OCI-M1 (cell line): ENCODE data around the gene RGS12.

ENCODE experiments used
- DNase-seq: peaks from one replicate; lab custom pipeline; 2025; lab: John Stamatoyannopoulos, UW

Gene RGS12

DNA sequence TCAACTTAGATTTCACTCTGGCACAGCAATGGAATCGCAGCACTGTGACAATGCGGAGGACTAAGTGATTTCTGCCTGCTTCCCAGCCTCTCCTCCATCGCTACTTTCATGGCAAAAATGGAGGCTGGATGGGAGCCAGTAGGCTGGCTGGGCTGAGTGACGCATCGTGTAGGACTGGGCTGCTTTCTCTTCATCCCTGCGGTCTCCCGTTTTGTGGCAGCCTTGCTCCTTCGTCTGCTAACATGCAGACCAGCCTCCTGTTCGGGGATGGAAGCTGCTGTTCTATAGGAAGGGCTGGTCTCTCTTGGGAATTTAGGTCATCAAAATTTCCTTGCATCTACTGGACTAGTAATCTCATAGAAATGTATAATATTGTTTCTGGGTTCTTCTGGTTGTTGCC is 15.8 kb upstream of the RGS12 start:
- DNase-seq: no peak

DNA sequence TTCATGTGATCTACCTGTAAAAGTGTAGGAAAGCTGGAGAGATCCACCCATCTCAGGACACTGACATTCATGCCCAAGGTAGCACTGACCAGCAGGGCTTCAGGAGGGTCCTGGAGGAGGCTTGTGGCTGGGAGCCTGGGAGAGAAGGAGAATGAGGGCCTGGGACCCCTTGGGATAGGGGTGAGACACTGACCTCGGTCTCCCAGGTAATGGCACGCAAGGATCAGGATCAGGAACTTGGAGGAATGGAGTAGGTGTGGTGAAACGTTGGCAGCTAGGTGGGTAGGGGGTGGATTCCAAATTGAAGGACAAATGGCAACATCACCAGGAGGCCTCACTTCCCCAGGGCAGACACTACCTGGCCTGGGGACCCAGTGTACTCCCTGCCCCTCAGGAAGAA is 12.4 kb upstream of the RGS12 start:
- DNase-seq: no peak

DNA sequence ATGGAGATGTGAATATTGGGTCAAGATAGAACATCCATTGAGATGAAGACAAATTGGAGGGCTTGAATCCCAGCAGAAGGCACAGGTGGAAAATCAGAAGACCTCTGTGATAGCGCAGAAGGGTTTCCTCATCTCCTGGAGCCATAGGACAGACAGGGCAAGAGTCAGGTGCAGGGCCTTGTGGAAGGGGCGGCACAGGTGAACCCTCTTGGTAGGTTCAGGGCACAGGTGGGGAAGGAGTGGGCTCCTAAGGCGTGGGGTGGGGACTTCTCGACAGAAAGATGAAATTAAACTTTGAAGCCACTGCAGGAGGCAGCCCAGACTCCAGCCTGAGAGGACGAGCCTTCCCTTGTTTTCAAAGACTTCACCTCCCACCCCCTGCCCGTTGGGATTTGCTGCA is 9.3 kb upstream of the RGS12 start:
- DNase-seq: no peak

DNA sequence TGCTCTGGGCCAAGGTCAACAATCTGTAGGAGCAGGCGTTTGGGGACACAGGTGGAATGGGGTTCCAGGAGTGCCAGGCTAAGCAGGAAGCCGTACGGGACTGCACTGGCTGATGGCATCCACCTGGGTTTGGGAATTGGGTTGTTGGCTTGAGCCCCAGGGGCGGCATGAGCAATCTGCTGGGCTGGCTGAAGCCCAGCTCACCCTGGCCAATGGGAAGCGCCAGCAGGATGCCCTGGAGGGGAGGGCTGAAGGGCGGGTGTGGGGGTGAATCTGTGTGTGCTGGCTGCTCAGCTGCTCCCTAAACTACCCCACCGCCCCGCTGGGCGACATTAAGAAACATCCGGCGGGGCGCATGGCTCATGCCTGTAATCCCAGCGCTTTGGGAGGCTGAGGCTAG is 8.9 kb upstream of the RGS12 start:
- DNase-seq: no peak

DNA sequence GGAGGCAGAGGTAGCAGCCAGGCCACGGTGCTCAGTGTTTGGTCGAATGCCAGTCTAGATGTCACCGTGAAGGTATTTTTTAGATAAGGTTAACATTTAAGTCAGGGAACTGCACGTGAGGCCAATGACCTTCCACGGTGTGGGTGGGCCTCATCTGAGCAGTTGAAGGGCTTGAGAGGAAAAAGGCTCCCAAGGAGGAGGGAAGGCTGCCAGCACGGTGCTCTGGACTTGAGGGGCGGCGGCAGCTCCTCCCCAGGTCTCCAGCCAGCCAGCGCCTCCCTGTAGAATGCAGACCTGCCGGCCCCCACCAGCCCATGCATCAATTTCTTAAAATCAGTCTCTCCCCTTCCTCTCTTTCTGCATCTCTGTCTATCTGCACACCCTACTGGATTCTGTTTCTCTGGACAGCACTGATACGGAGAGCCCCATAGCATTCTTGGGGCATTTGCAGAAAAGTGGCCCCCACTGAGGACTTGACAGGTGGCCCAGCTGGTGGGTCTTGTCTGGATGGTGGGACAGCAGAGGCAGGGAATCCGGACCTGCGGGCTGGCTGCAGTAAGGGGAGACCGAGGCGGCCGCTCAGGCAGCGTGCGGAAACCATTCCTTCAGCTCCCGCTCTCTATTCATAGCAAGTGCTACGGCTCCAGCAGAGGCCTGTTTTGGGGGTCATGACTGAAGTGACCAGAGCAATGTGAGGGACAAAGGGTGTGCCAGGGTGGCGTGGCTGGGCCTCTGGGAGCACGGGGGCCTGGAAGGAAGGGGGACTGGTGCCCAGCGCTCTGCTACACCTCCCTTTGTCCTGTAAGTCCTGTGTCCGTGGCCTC is 7.9 kb upstream of the RGS12 start:
- DNase-seq: no peak

DNA sequence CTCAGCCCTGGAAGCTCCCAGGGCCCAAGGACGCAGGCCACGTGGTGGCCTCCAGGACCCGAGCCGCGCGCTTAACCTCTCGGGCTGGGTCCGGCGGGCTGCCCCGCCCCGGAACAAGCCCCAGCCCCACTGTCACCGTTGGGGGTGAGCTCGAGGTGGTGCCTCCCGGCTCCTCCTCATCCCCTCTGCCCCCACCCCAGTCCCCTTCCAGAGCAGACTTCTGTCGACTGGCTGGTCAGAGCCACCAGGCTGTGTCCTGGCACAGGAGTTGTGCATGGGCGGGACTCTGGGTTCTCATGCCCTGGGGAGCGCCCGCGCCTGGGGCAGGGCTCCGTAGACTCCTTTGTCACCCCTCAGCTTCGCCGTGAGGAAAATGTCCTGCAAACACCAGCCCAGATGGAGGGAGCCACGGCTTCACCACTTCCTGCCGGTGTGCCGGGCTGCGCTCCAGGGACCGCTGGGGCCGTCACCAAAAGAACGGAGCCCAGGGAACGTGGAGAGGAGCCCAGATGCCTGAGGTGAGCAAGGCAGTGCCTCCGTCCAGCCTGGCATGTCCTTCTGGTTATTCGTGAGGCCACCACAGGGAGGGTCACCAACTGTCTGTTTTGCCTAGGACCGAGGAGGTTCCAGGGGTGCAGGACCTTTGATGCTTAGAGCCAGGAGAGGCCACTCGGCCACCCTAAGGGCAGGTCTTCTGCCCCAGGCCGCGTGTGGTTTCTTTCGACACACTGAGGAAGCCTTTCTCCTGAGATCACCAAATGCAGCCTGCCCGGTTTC is 7.1 kb upstream of the RGS12 start:
- DNase-seq: no peak

DNA sequence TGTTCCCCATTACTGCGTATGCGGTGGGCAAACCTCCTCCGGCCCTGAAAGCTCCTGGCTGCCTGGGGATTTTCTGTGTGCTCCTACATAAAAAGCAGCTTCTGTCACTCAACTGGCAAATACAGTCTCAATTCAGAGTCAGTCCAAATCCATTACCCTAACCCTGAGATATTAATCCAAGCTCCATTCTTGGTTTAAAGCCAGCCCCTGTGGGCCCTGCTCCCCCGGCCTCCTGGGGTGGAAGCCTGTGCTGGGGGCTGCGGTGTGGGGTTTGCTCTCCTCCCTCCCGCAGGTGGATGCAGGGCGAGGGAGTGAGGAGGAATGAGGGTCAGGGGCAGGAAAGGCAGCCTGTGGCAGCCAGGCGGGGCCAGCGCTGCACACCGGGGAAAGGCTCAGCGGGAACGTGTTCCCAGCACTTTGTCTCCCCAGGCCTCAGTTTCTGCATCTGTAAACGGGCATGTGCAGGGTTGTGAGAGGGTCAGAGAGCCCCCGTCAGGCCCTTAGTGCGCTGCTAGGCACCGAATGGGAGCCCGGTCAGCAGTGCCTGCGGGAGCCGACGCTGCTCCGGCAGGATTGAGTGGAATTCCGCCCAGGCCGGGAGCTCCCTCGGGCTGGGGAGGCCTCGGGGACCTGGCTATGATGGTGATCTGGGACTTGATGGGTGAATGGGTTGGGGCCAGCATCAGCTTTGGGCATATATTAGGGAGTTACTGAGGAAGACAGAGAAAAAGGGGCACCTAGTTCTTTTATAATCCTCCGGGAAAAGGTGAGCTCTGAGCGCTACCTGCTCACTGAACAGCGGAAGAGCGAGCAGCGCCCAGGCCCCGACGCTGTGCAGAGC is 6.3 kb upstream of the RGS12 start:
- DNase-seq: no peak

DNA sequence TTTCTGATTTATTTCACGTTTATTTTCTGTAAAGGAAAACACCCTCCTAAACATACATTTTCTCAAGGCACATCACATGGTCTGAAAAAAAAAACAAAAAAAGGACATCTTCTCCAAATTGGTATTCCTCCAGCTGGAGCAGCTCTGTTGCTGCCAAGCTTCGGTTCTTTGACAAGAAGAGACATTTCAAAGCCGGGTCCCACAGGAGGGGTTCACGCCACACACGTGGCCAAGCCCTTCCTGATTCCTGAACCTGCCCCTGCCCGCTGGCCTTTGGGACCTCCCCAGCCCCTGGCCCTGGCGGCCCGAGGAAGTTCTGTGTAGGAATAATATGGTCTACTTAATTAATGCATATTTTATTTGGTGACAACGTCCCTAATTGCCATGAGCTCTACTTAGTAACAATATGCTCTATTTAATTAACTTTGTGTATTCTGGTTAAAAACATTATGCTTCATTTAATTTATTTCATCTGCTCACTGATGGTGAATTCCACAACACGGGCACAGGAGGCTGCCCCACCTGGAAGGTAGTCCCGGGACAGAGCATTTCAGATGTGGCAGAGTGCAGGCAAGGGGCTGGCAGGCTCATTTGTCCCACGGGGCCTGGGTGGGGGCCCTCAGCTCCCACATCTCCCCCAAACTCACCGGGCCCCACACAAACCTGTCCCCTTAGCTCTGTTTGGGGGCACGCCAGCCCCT is 5.4 kb upstream of the RGS12 start:
- no peak for DNase-seq

DNA sequence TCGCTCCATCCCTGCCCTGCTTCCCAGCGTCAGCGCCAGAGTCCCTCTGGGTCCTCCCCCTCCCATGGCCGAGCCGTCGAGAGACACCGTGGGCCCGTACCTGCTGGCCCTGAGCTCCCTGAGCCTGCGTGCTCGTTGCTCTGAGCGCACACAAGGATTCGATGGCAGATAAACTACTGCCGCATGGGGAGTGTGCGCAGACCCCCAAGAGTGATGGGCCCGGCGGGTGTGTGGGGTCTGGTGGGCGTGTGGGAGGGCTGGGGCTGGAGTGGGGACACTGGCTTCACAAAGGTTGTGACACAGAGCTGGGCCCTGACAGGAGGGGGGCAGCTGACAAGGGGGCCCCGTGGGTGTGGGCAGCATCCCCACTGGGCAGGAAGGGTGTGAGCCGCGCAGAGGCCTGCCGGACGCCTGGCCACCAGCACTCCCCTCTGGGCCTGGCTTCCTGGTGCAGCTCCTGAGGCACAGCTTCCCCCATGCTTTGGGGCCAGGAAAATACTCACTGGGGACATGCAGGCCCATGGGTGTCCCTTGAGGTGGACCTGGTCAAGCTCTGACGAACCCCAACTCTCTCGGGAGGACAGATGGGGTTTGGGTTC is 4.8 kb upstream of the RGS12 start:
- DNase-seq: no peak

DNA sequence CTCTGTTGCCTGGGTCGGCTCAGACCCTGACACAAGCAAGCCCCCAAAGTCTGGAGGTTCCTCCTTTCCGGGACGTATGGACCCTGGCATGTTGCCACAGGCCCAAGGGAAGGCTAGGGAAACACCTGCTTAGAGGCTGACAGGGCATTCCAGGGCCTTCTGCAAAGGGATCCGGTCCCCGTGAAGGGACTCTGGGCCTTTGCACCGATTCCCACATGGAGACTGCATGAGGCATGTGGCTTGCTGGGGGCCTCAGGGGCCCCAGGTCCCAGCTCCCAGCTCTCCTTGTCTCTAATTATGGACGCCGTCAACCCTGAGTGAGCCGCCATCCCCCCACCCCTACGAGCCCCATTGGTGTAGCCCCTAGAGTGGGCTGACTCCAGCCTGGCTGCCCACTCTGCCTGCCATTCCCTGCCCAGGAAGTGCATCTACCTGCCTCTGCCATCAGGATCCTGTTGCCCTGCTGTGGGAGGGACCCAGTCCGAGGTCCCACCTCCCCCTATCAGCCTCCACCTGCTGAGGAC is 4.2 kb upstream of the RGS12 start:
- DNase-seq: no peak

DNA sequence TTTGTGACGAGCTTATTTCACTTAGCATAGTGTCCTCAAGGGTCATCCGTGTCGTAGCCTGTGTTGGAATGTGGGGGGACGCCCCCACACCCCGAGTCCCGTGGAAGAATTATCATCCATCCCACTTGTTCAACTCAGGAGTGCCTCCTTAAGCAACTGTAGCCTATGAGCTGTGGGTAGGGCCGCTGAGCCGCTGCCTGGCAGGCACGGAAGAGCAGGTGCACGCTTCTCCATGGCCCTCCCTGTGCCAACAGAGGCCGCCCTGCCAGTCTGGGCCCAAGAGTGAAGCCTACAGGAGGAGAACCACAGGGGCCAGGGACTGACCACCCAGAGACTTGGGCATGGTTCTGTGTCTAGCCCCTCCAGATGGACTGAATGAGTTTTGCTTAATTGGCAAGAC is 2.3 kb upstream of the RGS12 start:
- no peak for DNase-seq

DNA sequence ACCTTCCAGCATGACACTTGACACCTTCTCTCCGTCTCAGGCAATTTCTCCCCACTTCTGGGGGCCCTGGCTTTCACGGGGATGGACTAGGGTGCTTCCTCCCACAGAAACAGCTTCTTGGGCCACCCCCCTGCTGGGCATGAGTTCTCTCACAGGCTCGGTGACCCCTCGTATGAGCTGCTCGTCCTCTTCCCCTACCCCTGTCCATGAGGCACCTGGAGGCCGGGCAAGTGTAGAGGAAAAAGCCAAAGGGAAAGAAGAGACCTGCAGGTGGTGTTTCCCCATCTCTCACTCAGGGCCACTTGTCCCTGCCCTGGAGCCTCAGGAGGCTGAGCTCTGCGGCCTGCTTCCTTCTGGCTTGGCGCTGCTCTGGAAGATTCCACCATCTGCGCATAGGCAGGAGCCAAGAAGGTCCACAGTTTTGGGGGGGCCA is 1.9 kb upstream of the RGS12 start:
- DNase-seq: no peak

DNA sequence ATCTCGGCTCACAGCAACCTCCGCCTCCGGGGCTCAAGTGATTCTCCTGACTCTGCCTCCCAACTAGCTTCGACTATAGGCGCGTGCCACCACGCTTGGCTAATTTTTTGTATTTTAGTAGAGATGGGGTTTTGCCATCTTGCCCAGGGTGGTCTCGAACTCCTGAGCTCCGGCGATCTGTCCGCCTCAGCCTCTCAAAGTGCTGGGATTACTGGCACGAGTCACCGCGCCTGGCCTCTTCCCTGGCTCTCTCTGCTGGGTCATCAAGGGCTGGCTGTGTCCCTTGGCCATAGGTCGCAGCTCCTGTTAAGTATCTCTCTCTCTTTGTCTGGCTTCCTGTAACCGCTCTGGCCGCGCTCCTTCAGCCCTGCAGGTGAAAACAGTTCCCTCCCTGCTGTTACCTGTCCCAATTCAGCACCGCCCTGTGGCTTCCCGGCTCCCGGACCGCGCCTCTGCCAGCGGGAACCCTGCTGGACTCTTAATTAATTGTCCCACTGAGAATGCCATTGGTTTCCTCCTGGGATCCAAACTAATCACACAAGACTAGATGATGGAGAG is 1.3 kb upstream of the RGS12 start:
- DNase-seq: no peak

DNA sequence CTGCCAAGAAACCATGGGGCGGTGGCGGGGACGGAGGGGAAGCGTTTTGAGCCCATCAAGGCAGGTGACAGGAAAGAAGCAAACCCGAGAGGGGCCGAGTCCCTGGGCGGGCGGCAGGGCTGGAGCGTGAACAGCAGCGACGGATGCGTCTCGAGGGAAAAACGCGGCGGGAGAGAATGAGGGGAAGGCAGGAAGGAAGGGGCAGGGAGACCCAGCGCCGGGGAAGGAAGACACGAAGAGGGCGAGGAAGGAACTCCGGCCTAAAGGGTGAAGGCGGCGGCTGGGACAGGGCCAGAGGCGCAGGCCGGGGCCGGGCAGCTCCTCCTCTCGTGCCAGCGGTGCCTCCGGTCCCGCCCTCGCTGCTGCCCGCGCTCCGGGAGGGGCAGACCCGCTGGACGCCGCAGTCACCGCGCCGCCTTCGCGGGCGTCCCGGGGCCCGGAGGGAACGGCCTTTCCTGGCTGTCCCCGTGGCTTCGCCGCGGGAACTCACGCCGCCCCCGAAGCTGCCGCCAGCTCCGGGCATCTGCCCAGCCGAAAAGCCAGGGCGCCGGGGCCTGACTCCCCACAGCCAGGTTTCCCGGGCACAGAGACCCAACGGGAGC is 751 bp upstream of the RGS12 start:
- no peak for DNase-seq

DNA sequence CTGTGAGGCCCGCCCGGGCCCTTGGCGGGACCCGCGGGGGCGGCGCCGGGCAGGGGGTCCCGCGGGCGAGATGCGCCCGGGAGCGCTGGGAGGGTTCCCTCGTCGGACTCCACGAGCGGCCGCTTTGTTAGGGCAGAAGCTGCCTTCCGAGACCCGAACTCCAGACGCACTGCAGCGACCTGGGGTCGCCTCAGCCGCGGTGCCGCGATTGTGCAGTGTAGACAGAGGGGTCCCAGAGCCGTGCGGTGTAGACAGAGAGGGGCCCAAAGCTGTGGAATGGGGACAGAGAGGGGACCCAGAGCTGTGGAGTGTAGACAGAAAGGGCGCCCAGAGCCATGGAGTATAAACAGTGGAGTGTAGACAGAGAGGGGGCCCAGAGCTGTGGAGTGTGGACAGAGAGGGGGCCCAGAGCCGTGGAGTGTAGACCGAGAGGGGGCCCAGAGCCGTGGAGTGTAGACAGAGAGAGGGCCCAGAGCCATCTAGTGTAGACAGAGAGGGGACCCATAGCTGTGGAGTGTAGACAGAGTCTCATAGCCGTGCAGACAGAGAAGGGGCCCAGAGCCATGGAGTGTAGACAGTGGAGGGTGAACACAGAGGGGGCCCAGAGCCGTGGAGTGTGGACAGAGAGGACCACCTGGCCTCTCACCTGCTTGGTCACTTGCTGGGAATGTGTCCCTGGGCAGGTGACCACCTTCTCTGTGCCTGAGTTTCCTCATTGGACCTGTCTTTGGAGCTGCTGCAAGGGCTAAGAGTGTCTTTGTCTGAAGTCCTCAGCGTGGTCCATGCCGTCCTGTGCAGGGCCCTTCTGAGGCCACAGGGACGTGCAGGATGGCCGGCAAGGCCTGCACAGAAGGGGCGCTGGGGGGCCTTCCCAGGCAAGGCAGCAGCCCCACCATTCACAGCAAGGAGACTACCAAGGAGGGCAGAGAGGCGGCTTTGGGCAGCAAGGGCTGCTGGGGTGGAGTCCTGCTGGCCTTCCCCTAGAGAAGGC is 875 bp downstream of the RGS12 start:
- DNase-seq: no peak

DNA sequence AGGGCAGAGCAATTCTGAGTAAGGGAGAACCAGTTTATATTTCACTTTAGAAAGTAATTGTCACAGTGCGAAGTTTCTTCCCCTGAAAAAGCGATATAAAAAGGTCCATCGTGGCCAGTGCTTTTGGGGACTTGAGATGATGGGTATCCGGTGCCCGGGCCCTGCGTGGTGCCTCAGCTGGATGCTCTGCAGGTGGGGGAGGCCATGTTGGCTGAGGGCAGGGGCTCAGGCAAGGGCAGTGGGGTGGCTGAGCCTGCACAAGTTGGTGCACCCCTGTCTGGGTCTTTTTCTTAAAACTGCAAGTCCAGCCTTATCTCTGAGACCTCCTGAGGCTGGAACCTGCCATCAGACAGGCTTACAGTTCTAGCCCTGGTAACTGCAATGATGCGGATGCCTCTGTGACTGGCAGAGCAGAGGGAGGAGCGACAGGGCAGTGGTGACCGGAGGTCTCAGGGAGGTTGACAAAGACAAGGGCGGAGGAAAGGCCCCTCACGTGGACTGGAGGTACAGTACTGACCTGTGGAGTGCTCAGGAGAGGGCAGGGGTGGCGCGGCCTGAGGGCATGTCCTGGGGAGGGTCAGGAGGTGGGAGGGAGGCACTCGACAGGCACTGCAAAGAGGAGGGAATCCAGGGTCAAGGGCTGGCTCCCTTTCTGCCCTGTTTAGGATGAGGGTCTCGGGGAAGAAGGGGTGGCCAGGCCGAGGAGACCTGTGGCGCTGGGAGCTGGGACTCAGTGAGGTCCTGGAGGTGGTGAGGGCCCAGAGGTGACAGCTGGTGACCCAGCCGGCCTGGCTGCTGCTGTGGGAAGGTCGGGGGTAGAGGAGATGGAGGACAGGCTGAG is 1.8 kb downstream of the RGS12 start:
- DNase-seq: no peak

DNA sequence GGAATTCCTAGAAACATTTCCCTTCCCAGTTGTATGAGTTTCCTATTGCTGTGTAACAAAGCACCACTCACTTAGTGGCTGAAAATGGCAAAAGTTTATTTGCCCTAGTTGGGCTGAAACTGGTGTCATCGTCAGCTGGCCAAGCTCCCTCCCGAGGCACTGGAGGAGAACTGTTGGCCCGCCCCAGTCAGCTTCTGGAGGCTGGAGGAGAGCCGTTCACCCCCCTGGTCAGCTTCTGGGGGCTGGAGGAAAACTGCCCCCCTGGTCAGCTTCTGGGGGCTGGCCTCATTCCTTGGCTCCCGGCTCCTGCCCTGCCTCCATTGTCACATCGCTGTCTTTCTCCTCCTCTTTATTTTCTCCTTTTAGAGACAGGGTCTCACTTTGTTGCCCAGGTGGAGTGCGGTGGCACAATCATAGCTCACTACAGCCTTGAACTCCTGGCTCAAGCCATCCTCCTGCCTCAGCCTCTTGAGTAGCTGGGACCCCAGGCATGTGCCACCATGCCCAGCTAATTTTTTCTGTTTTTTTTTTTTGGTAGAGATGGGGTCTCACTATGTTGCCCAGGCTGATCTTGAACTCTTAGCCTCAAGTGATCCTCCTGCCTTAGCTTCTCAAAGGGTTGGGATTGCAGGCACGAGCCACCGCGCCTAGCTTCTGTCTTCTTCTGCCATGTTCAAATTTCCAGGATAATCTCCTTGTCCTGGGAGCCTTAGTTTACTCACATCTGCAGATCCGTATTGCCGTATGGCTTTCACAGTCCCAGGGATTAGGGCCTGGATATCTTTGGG is 3.2 kb downstream of the RGS12 start:
- no peak for DNase-seq

DNA sequence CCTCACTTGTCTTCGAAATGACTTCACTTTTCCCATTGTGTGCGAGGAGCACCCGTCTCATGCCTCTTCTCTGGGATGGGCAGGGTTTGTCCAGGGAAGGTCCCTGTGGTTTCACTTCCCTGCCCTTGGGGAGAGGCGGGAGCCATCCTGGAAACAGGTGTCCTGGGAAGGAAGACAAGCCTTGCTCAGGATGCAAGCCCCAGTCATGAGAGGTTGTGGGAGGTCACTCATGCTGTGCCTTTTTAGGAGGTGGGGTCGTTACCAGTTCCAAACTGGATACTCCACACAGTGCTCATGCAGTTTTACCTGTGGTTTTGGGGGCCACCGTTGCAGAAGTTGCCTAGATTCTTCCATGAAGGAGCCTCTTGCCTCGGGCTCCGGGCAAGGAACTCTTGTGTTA is 3.8 kb downstream of the RGS12 start:
- no peak for DNase-seq
